Left lung (tissue), 10 donors: Measurements from ENCODE around the gene MRPL19. TPM values are rescaled to one million over a fixed set of nuclear protein-coding genes. Genes with fewer than 3 reads are reported as not detected.

Experiments
- ATAC-seq: fragments of 200-7000 bp; cut with Tn5 transposase; one replicate; pipeline ENCODE4 v1.9.1; 2020; ENCODE audit warnings: moderate library complexity
- DNase-seq, 4 donors: peaks; one replicate each; pipeline ENCODE4 v3.0.0-alpha.2; 2013 to 2020
- H3K27ac ChIP-seq, 2 donors: fragments of 200-600 bp; sonication (generic) in 1 of 2; one replicate each; pipeline versions ENCODE4 v1.5.0 to v1.8.0; 2020 to 2021
- H3K27me3 ChIP-seq, 2 donors: fragments of 200-600 bp; sonication (generic) in 1 of 2; one replicate each; pipeline versions ENCODE4 v1.5.0 to v1.8.0; 2020 to 2021
- H3K36me3 ChIP-seq, 2 donors: fragments of 200-600 bp; sonication (generic) in 1 of 2; one replicate each; pipeline versions ENCODE4 v1.5.0 to v1.8.0; 2020 to 2021
- H3K4me1 ChIP-seq, 2 donors: fragments of 200-600 bp; one replicate each; pipeline ENCODE4 v1.8.0; 2021
- H3K4me3 ChIP-seq, 2 donors: fragments of 200-600 bp; sonication (generic) in 1 of 2; one replicate each; pipeline versions ENCODE4 v1.5.0 to v1.8.0; 2020 to 2021; ENCODE audit warnings: mild to moderate bottlenecking in 1 of 2
- H3K9me3 ChIP-seq, 2 donors: fragments of 200-600 bp; sonication (generic) in 1 of 2; one replicate each; pipeline versions ENCODE4 v1.5.0 to v1.8.0; 2020 to 2021
- CTCF ChIP-seq, 2 donors: fragments of 200-600 bp; sonication (generic) in 1 of 2; IDR thresholded peaks; one replicate each; pipeline versions ENCODE4 v1.5.0 to v1.8.0; 2021; ENCODE audit warnings: antibody characterized with exemption in 2 of 2
- intact Hi-C, 2 donors: fragments of 100-400 bp; cut with DNase I; formaldehyde crosslinking; loops; one replicate each; pipeline versions ENCODE4 v1.11.2 to v1.14.2; 2022
- polyA plus RNA-seq, 6 donors: library from polyadenylated mRNA; unstranded; fragments of 120-200 nt; gene quantifications; one replicate each; pipeline ENCODE4 v1.2.1, GENCODE V29; 2013; ENCODE audit not compliant: insufficient read length in 6 of 6
- total RNA-seq, 2 donors: library from RNA; stranded (reverse); fragmentation: NEBNext Ultra II Directional; extraction: Animal tissue kit (Norgen Biotek cat#: 25700); gene quantifications; one replicate each; pipeline ENCODE4 v1.2.1, GENCODE V29; 2021
- donor health status: DM: no; HTN: yes; CAD: no.
- donor health status: DM: no; HTN: no; CAD: no.

MRPL19 gene
- total and polyA plus RNA-seq, 8 donors: 45.9 to 57.6 (median 52.4) TPM

GRCh38 chr2:75645643-75646042 lies 940 bp upstream of the MRPL19 start:
- H3K27me3 ChIP-seq: no peaks in the 10 kb centered on the region
- no peaks in the 10 kb centered on the region for H3K9me3 ChIP-seq
- no peak overlapping the region for H3K27ac ChIP-seq
- intact Hi-C loops: no loop called here
- no peak for TF ChIP-seq CTCF (IDR thresholded peaks at IDR 0.05)
- no peak overlapping the region for H3K4me3 ChIP-seq
- no peak for ATAC-seq
- peaks cover 12 to 29% of the 10 kb centered on the region in 2 donors for H3K4me1 ChIP-seq
- peak in 1 of 4 donors; percentile 44 for DNase-seq
- peaks cover 0 to 17% of the 10 kb centered on the region in 2 donors for H3K36me3 ChIP-seq

GRCh38 chr2:75646090-75646582 lies 447 bp upstream of the MRPL19 start:
- ATAC-seq (no peak), DNase-seq (no peak)
- Histone ChIP-seq H3K36me3 (peaks cover 0 to 22% of the 10 kb centered on the region in 2 donors), H3K4me3 (peak overlapping the region; percentile 69 to 86), H3K27ac (peak overlapping the region; percentile 55 to 83), H3K27me3 (no peaks in the 10 kb centered on the region), H3K9me3 (no peaks in the 10 kb centered on the region), H3K4me1 (peaks cover 8 to 25% of the 10 kb centered on the region in 2 donors)
- intact Hi-C loops: no loop called here
- no peak for TF ChIP-seq CTCF (IDR thresholded peaks at IDR 0.05)

- Histone ChIP-seq H3K4me3 (peak overlapping the region; percentile 69 to 86), H3K27me3 (no peaks in the 10 kb centered on the region), H3K9me3 (no peaks in the 10 kb centered on the region), H3K36me3 (peaks cover 0 to 38% of the 10 kb centered on the region in 2 donors), H3K4me1 (peaks cover 4 to 25% of the 10 kb centered on the region in 2 donors), H3K27ac (no peak overlapping the region)
- intact Hi-C loops: no loop called here
- ATAC-seq (no peak), DNase-seq (no peak)
- TF ChIP-seq CTCF (IDR thresholded peaks at IDR 0.05): no peak
Observed at GRCh38 chr2:75647771-75648170, 1.2 kb downstream of the MRPL19 start.

GRCh38 chr2:75654012-75654411 lies 7.4 kb downstream of the MRPL19 start:
- TF ChIP-seq CTCF (IDR thresholded peaks at IDR 0.05): no peak
- DNase-seq (no peak), ATAC-seq (no peak)
- peaks cover 6 to 86% of the 10 kb centered on the region in 2 donors for H3K36me3 ChIP-seq
- no peak overlapping the region for H3K4me3 ChIP-seq
- intact Hi-C loops: no loop called here
- H3K9me3 ChIP-seq: peaks cover 0 to 4% of the 10 kb centered on the region in 2 donors
- peaks cover 0 to under 1% of the 10 kb centered on the region in 2 donors for H3K4me1 ChIP-seq
- no peak overlapping the region for H3K27ac ChIP-seq
- H3K27me3 ChIP-seq: no peaks in the 10 kb centered on the region

GRCh38 chr2:75655861-75656260 lies 9.3 kb downstream of the MRPL19 start:
- H3K27ac ChIP-seq: no peak overlapping the region
- ATAC-seq (no peak), DNase-seq (no peak)
- TF ChIP-seq CTCF (IDR thresholded peaks at IDR 0.05): no peak
- no peaks in the 10 kb centered on the region for H3K27me3 ChIP-seq
- no peaks in the 10 kb centered on the region for H3K4me1 ChIP-seq
- peaks cover 0 to 5% of the 10 kb centered on the region in 2 donors for H3K9me3 ChIP-seq
- intact Hi-C loops: no loop called here
- H3K4me3 ChIP-seq: no peak overlapping the region
- peaks cover 6 to 77% of the 10 kb centered on the region in 2 donors for H3K36me3 ChIP-seq
